Colon (tissue), 2 donors: ENCODE results near the gene RYK.
"Not testable (repeated sequence)": the region's sequence is repeated elsewhere in the genome, so short reads cannot be mapped to it uniquely, and the experiment has no call there.

Experiments
- FAIRE-seq: peaks from 2 replicates; lab custom pipeline; 2012; peaks lifted over from hg19 to GRCh38; lab: Jason Lieb, UNC
- donor health status: control.
- donor health status: control.

Gene RYK

GRCh38 chr3:134250717-134251220 is at the start of gene RYK:
RYK (minus strand) TSS chr3:134250859; CDS start chr3:134250654, 205 bp downstream.
- FAIRE-seq: no peak

GRCh38 chr3:134299888-134300206 is 49.2 kb upstream of the RYK start:
- FAIRE-seq: no peak

GRCh38 chr3:134299185-134299887 is 48.7 kb upstream of the RYK start:
- FAIRE-seq: no peak

- no peak for FAIRE-seq
Observed at GRCh38 chr3:134298249-134298648, 47.6 kb upstream of the RYK start.

GRCh38 chr3:134296616-134297015 is 46.0 kb upstream of the RYK start:
- FAIRE-seq: no peak

- no peak for FAIRE-seq
Observed at GRCh38 chr3:134295930-134296329, 45.3 kb upstream of the RYK start.

GRCh38 chr3:134294302-134295280 is 43.9 kb upstream of the RYK start:
- no peak for FAIRE-seq

GRCh38 chr3:134291319-134292254 is 40.9 kb upstream of the RYK start:
- no peak for FAIRE-seq

- no peak for FAIRE-seq
Observed at GRCh38 chr3:134287512-134287911, 36.9 kb upstream of the RYK start.

GRCh38 chr3:134284438-134284837 is 33.8 kb upstream of the RYK start:
- no peak for FAIRE-seq

- FAIRE-seq: no peak
Observed at GRCh38 chr3:134282659-134283047, 32.0 kb upstream of the RYK start.

- FAIRE-seq: no peak
Observed at GRCh38 chr3:134281912-134282658, 31.4 kb upstream of the RYK start.

- no peak for FAIRE-seq
Observed at GRCh38 chr3:134279466-134279865, 28.8 kb upstream of the RYK start.

- FAIRE-seq: no peak
Observed at GRCh38 chr3:134277066-134277660, 26.5 kb upstream of the RYK start.

- no peak for FAIRE-seq
Observed at GRCh38 chr3:134276086-134276485, 25.4 kb upstream of the RYK start.

GRCh38 chr3:134275110-134275509 is 24.5 kb upstream of the RYK start:
- FAIRE-seq: not testable (repeated sequence)

- no peak for FAIRE-seq
Observed at GRCh38 chr3:134274571-134274970, 23.9 kb upstream of the RYK start.

- no peak for FAIRE-seq
Observed at GRCh38 chr3:134267996-134268395, 17.3 kb upstream of the RYK start.

GRCh38 chr3:134260987-134261386 is 10.3 kb upstream of the RYK start:
- no peak for FAIRE-seq

GRCh38 chr3:134258761-134259347 is 8.2 kb upstream of the RYK start:
- no peak for FAIRE-seq

- no peak for FAIRE-seq
Observed at GRCh38 chr3:134255404-134255803, 4.7 kb upstream of the RYK start.
